Kidney (tissue), 14 donors: ENCODE measurements around the gene CEMP1. TPM values are rescaled to one million over a fixed set of nuclear protein-coding genes. Genes with fewer than 3 reads are reported as not detected.

ENCODE experiments used
- DNase-seq, 5 donors: peaks; one replicate each; pipeline ENCODE4 v3.0.0-alpha.2; 2013 to 2020
- FAIRE-seq: peaks from 2 replicates; lab custom pipeline; 2012; peaks lifted over from hg19 to GRCh38; lab: Jason Lieb, UNC
- H3K27ac ChIP-seq, 2 donors: one replicate each; pipeline ENCODE4 v1.7.0; 2013; ENCODE audit warnings: low read depth in 2 of 2, low read length in 2 of 2, inconsistent platforms in 1 of 2
- H3K27me3 ChIP-seq: one replicate; pipeline ENCODE4 v1.7.1; 2013; ENCODE audit warnings: low read length, inconsistent platforms; ENCODE audit not compliant: control insufficient read depth, insufficient read depth
- H3K36me3 ChIP-seq, 3 donors: one replicate each; pipeline versions ENCODE4 v1.7.0 to v1.7.1; 2013; ENCODE audit warnings: low read length in 3 of 3, control low read depth in 1 of 3, inconsistent platforms in 1 of 3; ENCODE audit not compliant: insufficient read depth in 3 of 3, control insufficient read depth in 2 of 3
- H3K4me1 ChIP-seq, 3 donors: one replicate each; pipeline versions ENCODE4 v1.7.0 to v1.7.1; 2013; ENCODE audit warnings: low read length in 3 of 3, inconsistent platforms in 1 of 3, low read depth in 1 of 3; ENCODE audit not compliant: control insufficient read depth in 2 of 3, insufficient read depth in 2 of 3
- H3K4me3 ChIP-seq, 3 donors: one replicate each; pipeline versions ENCODE4 v1.7.0 to v1.8.1; 2013; ENCODE audit warnings: low read length in 3 of 3, control low read depth in 1 of 3, inconsistent platforms in 1 of 3
- H3K9ac ChIP-seq, 3 donors: one replicate each; pipeline versions ENCODE4 v1.7.0 to v1.7.1; 2013; ENCODE audit warnings: low read length in 3 of 3, control low read depth in 1 of 3, inconsistent platforms in 1 of 3
- H3K9me3 ChIP-seq, 3 donors: one replicate each; pipeline versions ENCODE4 v1.7.0 to v1.7.1; 2013; ENCODE audit warnings: low read length in 3 of 3, control low read depth in 1 of 3, inconsistent platforms in 1 of 3; ENCODE audit not compliant: control insufficient read depth in 2 of 3, insufficient read depth in 1 of 3
- intact Hi-C: fragments of 100-400 bp; cut with DNase I; formaldehyde crosslinking; loops from one replicate; pipeline ENCODE4 v1.11.1; 2022
- polyA plus RNA-seq: library from polyadenylated mRNA; stranded (reverse); fragments of 350-450 nt; fragmentation: Illumina TruSeq; extraction: RNeasy Lipid Tissue Mini Kit (QIAGEN cat#74804); gene quantifications from one replicate; pipeline ENCODE4 v1.2.3, GENCODE V29; 2014; ENCODE audit warnings: low read depth, low replicate concordance; ENCODE audit not compliant: insufficient read depth
- total RNA-seq: library from RNA; stranded (reverse); fragmentation: NEBNext Ultra II Directional; extraction: Animal tissue kit (Norgen Biotek cat#: 25700); gene quantifications from one replicate; pipeline ENCODE4 v1.2.1, GENCODE V29; 2021
- TF ChIP-seq, protein P1 (sequence below): IDR thresholded peaks from 3 replicates; pipeline ENCODE4 v1.5.1; 2012; ENCODE audit warnings: mild to moderate bottlenecking, moderate library complexity, borderline replicate concordance; ENCODE audit not compliant: insufficient read depth; ENCODE audit errors: extremely low read depth
- donor health status: control.
- donor health status: control.
- donor health status: control.
- donor health status: control.
- donor health status: control.
- donor health status: DM: yes; HTN: yes; CAD: no.
- donor health status: Normal renal cell carcinoma (clear cell type).

The CEMP1 gene
- total and polyA plus RNA-seq, 2 donors from 2014 or later: 0.54 TPM; not detected in 1

DNA sequence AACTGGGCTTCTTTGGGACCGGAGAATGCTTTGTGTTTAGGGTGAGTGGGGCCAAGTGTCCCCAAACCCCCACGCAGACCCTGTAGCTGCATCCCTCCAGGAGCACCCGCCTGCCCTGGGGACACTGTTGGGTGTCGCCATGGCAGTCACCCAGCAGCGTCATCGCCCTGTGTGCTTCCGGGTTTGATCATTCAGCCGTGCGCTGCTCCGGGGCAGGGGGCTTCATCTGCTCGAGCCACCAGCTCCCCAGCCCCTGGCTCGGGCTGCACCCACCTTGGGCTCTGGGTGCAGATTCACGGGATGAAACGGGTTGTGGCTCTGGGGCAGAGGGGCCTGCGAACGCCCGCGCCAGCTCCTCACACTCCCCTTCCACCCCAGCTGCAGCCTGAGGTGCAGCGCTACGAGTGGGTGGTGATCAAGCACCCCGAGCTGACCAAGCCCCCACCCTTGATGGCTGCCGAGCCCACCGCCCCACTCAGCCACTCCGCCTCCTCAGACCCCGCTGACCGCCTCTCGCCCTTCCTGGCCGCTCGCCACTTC lies 31.2 kb downstream of the CEMP1 start:
- FAIRE-seq: no peak
- H3K36me3 ChIP-seq: no peaks in the 10 kb centered on the region
- DNase-seq: peak in 2 of 5 donors; percentile 46 to 79
- H3K9me3 ChIP-seq: no peaks in the 10 kb centered on the region
- no peak overlapping the region for H3K9ac ChIP-seq
- TF ChIP-seq, protein P1, sequence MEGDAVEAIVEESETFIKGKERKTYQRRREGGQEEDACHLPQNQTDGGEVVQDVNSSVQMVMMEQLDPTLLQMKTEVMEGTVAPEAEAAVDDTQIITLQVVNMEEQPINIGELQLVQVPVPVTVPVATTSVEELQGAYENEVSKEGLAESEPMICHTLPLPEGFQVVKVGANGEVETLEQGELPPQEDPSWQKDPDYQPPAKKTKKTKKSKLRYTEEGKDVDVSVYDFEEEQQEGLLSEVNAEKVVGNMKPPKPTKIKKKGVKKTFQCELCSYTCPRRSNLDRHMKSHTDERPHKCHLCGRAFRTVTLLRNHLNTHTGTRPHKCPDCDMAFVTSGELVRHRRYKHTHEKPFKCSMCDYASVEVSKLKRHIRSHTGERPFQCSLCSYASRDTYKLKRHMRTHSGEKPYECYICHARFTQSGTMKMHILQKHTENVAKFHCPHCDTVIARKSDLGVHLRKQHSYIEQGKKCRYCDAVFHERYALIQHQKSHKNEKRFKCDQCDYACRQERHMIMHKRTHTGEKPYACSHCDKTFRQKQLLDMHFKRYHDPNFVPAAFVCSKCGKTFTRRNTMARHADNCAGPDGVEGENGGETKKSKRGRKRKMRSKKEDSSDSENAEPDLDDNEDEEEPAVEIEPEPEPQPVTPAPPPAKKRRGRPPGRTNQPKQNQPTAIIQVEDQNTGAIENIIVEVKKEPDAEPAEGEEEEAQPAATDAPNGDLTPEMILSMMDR: no peak
- intact Hi-C loops: no loop called here
- no peak overlapping the region for H3K27ac ChIP-seq
- H3K4me3 ChIP-seq: no peak overlapping the region
- H3K4me1 ChIP-seq: peaks cover 0 to 54% (median 9%) of the 10 kb centered on the region in 3 donors
- no peaks in the 10 kb centered on the region for H3K27me3 ChIP-seq

DNA sequence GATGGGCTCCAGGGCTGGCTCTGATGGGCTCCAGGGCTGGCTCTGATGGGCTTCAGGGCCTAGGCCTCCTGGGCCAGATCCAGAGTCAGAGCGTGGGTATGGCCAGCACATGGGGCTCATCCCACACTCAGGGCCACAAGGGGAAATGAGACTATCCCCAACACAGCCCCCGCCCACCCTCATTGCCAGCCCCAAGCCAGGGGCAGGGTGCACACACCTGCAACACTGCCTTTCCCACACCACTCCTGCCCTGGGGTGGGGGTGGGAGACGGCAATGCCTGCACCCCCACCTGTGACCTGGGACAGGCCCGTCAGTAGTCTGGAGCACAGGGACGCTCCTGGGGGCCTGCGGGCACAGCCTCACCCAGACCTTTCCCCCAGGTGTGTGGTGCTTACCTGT lies 31.8 kb downstream of the CEMP1 start:
- Histone ChIP-seq H3K4me1 (peaks cover 0 to 54% (median 9%) of the 10 kb centered on the region in 3 donors), H3K9me3 (no peaks in the 10 kb centered on the region), H3K4me3 (no peak overlapping the region), H3K9ac (no peak overlapping the region), H3K36me3 (no peaks in the 10 kb centered on the region), H3K27ac (no peak overlapping the region), H3K27me3 (no peaks in the 10 kb centered on the region)
- FAIRE-seq: no peak
- intact Hi-C loops: no loop called here
- peak in 2 of 5 donors; percentile 38 to 46 for DNase-seq
- TF ChIP-seq, protein P1: no peak

DNA sequence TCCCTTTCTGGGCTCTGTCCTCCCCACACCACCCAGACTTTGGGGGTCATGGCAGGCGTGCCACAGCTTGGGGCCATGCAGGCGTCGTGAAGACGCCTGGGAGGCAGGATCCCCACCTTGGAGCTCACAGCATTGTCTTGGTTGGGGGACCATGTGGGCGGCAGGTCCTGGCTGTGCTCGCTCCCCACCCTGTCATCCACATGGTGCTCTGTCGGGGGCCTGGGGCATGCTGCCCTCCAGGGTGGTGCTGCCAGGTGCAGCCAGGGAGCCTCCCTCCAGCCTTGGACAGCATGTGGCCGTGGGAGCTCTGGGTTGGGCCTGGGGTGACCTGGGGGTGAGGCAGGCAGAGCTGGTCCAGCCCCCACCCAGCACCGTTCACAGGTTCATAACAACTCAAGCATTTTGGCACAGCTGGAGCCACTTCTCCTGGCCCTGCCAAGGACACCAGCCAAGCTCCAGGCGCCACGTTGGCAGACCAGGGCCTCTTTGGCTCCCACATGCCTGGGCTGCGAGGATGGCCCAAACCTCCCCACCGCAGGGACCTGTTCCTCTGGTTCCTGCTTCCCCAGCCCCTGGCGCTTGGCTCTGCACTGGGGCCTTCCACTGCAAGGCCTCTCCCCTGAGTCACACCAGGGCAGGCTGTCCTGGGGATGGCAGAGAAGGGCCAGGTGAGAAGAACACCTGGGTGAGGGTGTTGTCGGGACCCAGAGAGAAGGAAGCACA lies 32.5 kb downstream of the CEMP1 start:
- H3K27me3 ChIP-seq: no peaks in the 10 kb centered on the region
- no peak overlapping the region for H3K9ac ChIP-seq
- TF ChIP-seq, protein P1: no peak
- no peaks in the 10 kb centered on the region for H3K36me3 ChIP-seq
- H3K9me3 ChIP-seq: no peaks in the 10 kb centered on the region
- peaks cover 0 to 55% (median 9%) of the 10 kb centered on the region in 3 donors for H3K4me1 ChIP-seq
- FAIRE-seq (no peak), DNase-seq (peak in 2 of 5 donors; percentile 35 to 73)
- no peak overlapping the region for H3K4me3 ChIP-seq
- peak overlapping the region in 1 of 2 donors; percentile 24 for H3K27ac ChIP-seq
- intact Hi-C loops: no loop called here
